Omental fat pad (tissue), 4 donors: ENCODE results near the gene NRG3. TPM values are rescaled to one million over a fixed set of nuclear protein-coding genes. Genes with fewer than 3 reads are reported as not detected.

Experiments used
- ATAC-seq: fragments of 150-250 bp; one replicate; pipeline ENCODE4 v1.9.1; 2016; ENCODE audit warnings: mild to moderate bottlenecking, moderate library complexity; ENCODE audit not compliant: low FRiP score
- DNase-seq: peaks from one replicate; pipeline ENCODE4 v3.0.0-alpha.2; 2019; ENCODE audit warnings: low spot score
- total RNA-seq, 4 donors: library from RNA; depleted of rRNA; stranded (reverse); fragments of >200 nt; gene quantifications; one replicate each; pipeline ENCODE4 v1.1.0, GENCODE V29; 2016
- TF ChIP-seq, protein P1 (sequence below), 3 donors: fragments of 450-650 bp; IDR thresholded peaks; one replicate each; pipeline ENCODE4 v1.5.1; 2016 to 2017; ENCODE audit warnings: antibody characterized with exemption in 3 of 3, mild to moderate bottlenecking in 3 of 3, moderate library complexity in 2 of 3

NRG3 gene
- total RNA-seq, 4 donors from 2014 or later: 0.19 to 0.47 (median 0.38) TPM; not detected in 1

GRCh38 chr10:82538272-82538671 lies 663.3 kb downstream of the NRG3 start:
- DNase-seq: no peak
- no peak for ATAC-seq
- TF ChIP-seq, protein P1, sequence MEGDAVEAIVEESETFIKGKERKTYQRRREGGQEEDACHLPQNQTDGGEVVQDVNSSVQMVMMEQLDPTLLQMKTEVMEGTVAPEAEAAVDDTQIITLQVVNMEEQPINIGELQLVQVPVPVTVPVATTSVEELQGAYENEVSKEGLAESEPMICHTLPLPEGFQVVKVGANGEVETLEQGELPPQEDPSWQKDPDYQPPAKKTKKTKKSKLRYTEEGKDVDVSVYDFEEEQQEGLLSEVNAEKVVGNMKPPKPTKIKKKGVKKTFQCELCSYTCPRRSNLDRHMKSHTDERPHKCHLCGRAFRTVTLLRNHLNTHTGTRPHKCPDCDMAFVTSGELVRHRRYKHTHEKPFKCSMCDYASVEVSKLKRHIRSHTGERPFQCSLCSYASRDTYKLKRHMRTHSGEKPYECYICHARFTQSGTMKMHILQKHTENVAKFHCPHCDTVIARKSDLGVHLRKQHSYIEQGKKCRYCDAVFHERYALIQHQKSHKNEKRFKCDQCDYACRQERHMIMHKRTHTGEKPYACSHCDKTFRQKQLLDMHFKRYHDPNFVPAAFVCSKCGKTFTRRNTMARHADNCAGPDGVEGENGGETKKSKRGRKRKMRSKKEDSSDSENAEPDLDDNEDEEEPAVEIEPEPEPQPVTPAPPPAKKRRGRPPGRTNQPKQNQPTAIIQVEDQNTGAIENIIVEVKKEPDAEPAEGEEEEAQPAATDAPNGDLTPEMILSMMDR (IDR thresholded peaks at IDR 0.05): no peak

DNA sequence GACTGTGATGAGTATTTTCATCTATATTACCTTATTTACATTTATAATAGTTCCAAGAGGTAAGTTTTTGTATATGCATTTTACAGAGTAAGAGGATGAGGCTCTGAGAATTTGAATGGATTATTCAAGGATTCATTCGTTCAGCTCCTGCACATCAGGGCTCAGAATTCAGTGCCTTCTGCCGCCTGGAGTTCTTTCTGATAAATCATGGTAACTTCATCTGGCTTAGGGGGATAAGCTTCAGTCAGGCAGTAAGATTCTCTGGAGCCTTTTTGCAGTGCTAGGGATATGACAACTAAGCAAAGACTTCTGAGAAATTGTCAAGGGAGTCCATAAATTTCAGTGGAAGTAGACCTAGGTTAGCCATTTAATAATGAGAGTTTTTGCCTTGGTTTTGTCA lies 668.6 kb downstream of the NRG3 start:
- ATAC-seq: no peak
- TF ChIP-seq, protein P1 (IDR thresholded peaks at IDR 0.05): no peak
- DNase-seq: no peak

- TF ChIP-seq, protein P1 (IDR thresholded peaks at IDR 0.05): no peak
Measured at GRCh38 chr10:82544377-82544776, 669.4 kb downstream of the NRG3 start.

DNA sequence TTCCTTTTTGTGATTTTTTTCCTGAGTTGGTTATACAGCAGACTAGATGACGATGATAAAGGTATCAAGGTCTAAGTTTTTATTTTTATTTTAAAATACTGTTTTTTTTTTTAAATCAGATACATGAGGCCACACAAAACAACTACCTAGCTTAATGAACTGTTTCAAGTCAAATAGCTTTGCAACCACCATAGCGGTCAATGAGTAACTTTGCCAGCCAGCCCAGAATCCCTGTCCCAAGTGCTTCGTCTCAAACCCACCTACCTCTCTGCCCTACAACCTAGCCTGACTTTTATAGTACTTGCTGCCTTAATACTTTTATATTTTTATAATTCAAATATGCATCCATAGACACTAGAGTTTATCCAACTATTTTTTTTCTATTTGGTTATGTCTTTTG lies 676.5 kb downstream of the NRG3 start:
- ATAC-seq: no peak
- no peak for DNase-seq
- TF ChIP-seq, protein P1 (IDR thresholded peaks at IDR 0.05): no peak

More at GRCh38 chr10:82544377-82544776, 669.4 kb downstream of the NRG3 start:
- DNase-seq (no peak), ATAC-seq (no peak)

DNA sequence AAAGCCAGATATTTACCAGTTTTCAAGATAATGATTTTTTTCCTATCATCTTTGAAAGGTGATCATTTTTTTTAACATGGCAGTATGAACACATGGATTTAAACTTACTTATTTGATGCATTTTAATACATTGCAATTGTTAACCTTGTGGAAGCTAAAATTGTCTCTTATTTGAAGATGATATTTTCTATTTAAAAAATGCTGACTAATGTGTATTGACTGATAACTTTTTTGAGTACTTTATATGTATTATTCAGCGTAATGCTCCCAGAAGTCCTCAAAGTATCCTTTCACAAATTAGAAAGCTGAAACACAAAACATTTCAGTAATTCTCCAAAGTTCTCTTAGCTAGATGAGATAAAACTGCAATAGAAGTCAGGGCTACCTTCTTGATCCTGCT lies 677.3 kb downstream of the NRG3 start:
- TF ChIP-seq, protein P1 (IDR thresholded peaks at IDR 0.05): no peak
- ATAC-seq (no peak), DNase-seq (no peak)

GRCh38 chr10:82554381-82554780 lies 679.4 kb downstream of the NRG3 start:
- DNase-seq (no peak), ATAC-seq (no peak)
- TF ChIP-seq, protein P1 (IDR thresholded peaks at IDR 0.05): no peak

DNA sequence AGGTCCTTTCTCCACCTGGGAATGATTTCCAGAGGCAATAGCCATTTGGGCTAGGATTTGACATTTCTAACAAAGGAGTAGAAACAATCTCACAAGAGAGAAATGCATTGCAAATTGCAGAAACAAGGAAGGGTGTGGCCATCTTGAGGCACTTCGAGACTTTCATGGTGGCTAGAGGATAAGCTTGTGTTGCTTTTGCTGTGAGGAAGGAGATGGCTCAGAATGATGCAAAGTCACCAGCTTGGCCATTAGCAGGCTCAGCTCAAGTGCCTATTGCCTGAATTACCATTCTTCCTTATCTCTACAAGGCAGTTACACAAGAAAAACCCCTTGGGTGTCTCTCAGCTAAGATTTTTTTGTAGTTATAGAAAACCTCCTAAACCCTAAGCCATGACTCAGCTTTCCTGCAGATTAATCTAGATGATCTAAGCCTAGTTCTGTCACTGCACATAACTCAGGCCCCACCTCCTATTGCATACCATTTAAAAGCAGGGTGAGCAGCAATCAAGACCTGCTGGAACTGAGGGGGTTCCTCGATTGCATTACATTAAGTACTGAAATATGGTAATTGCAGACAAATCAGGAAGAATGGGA lies 683.1 kb downstream of the NRG3 start:
- ATAC-seq (no peak), DNase-seq (no peak)

More for the DNA sequence above, 683.1 kb downstream of the NRG3 start:
- TF ChIP-seq, protein P1 (IDR thresholded peaks at IDR 0.05): no peak
